Duodenal mucosa (tissue), 2 donors: ENCODE measurements around the gene SRCAP.

ENCODE experiments used
- H3K27ac ChIP-seq: one replicate; pipeline ENCODE4 v1.7.0; 2013; ENCODE audit warnings: low read depth, low read length
- H3K27me3 ChIP-seq, 2 donors: one replicate each; pipeline ENCODE4 v1.7.0; 2013; ENCODE audit warnings: low read length in 2 of 2, control low read depth in 1 of 2; ENCODE audit not compliant: insufficient read depth in 2 of 2, control insufficient read depth in 1 of 2
- H3K36me3 ChIP-seq, 2 donors: one replicate each; pipeline ENCODE4 v1.7.0; 2013; ENCODE audit warnings: low read length in 2 of 2, control low read depth in 1 of 2; ENCODE audit not compliant: insufficient read depth in 2 of 2, control insufficient read depth in 1 of 2
- H3K4me1 ChIP-seq, 2 donors: one replicate each; pipeline ENCODE4 v1.7.0; 2013; ENCODE audit warnings: low read length in 2 of 2, control low read depth in 1 of 2; ENCODE audit not compliant: insufficient read depth in 2 of 2, control insufficient read depth in 1 of 2
- H3K4me3 ChIP-seq, 2 donors: one replicate each; pipeline ENCODE4 v1.7.0; 2013; ENCODE audit warnings: low read length in 2 of 2, low read depth in 1 of 2
- H3K9ac ChIP-seq, 2 donors: one replicate each; pipeline ENCODE4 v1.7.0; 2013; ENCODE audit warnings: low read length in 2 of 2, low read depth in 1 of 2
- H3K9me3 ChIP-seq, 2 donors: one replicate each; pipeline ENCODE4 v1.7.0; 2013; ENCODE audit warnings: low read length in 2 of 2, control low read depth in 1 of 2; ENCODE audit not compliant: control insufficient read depth in 1 of 2

The SRCAP gene

GRCh38 chr16:30698816-30699614 lies at the start of gene SRCAP:
TSS of gene SRCAP (plus strand) at chr16:30699171. CDS start at chr16:30700825, 1,654 bp downstream.
- Histone ChIP-seq H3K36me3 (peaks cover 19 to 33% of the 10 kb centered on the region in 2 donors), H3K27me3 (no peaks in the 10 kb centered on the region), H3K4me3 (peak within 1 kb of the TSS; percentile 90), H3K9ac (peak within 1 kb of the TSS; percentile 94 to 98), H3K9me3 (no peaks in the 10 kb centered on the region), H3K27ac (peak within 1 kb of the TSS; percentile 100), H3K4me1 (peaks cover 11 to 14% of the 10 kb centered on the region in 2 donors)

- H3K27me3 ChIP-seq, result no peaks in the 10 kb centered on the region
- H3K36me3 ChIP-seq, result peaks cover 9 to 26% of the 10 kb centered on the region in 2 donors
- no peaks in the 10 kb centered on the region for H3K9me3 ChIP-seq
- H3K4me3 ChIP-seq, result peak overlapping the region; percentile 69 to 95
- peak overlapping the region; percentile 86 for H3K27ac ChIP-seq
- H3K4me1 ChIP-seq, result peaks cover 12 to 18% of the 10 kb centered on the region in 2 donors
- peak overlapping the region; percentile 71 to 99 for H3K9ac ChIP-seq
These were observed 49.1 kb upstream of the SRCAP start for GRCh38 chr16:30649725-30650368.

- Histone ChIP-seq H3K27ac (peak within 1 kb of the TSS; percentile 86), H3K4me1 (peaks cover 12 to 18% of the 10 kb centered on the region in 2 donors), H3K27me3 (no peaks in the 10 kb centered on the region), H3K9me3 (no peaks in the 10 kb centered on the region), H3K4me3 (peak within 1 kb of the TSS; percentile 95 to 98), H3K9ac (peak within 1 kb of the TSS; percentile 90 to 99), H3K36me3 (peaks cover 16 to 33% of the 10 kb centered on the region in 2 donors)
These were observed 48.4 kb upstream of the SRCAP start, which contains the start of gene PRR14 for GRCh38 chr16:30650369-30651123. TSS of gene PRR14 (plus strand) at chr16:30650960. CDS start at chr16:30651646, 686 bp downstream.

GRCh38 chr16:30651124-30652004 lies 47.6 kb upstream of the SRCAP start:
- H3K36me3 ChIP-seq, result peaks cover 21 to 39% of the 10 kb centered on the region in 2 donors
- no peaks in the 10 kb centered on the region for H3K27me3 ChIP-seq
- peak overlapping the region; percentile 95 to 98 for H3K4me3 ChIP-seq
- H3K9ac ChIP-seq, result peak overlapping the region; percentile 90 to 99
- no peaks in the 10 kb centered on the region for H3K9me3 ChIP-seq
- peak overlapping the region; percentile 85 for H3K27ac ChIP-seq
- H3K4me1 ChIP-seq, result peaks cover 12 to 18% of the 10 kb centered on the region in 2 donors

GRCh38 chr16:30652005-30652296 lies 47.0 kb upstream of the SRCAP start:
- no peak overlapping the region for H3K27ac ChIP-seq
- H3K4me1 ChIP-seq, result peaks cover 16 to 21% of the 10 kb centered on the region in 2 donors
- no peaks in the 10 kb centered on the region for H3K27me3 ChIP-seq
- peak overlapping the region; percentile 74 to 99 for H3K9ac ChIP-seq
- H3K9me3 ChIP-seq, result no peaks in the 10 kb centered on the region
- peak overlapping the region; percentile 95 to 98 for H3K4me3 ChIP-seq
- peaks cover 21 to 45% of the 10 kb centered on the region in 2 donors for H3K36me3 ChIP-seq

GRCh38 chr16:30652718-30653117 lies 46.3 kb upstream of the SRCAP start:
- Histone ChIP-seq H3K27me3 (no peaks in the 10 kb centered on the region), H3K4me1 (peaks cover 23 to 28% of the 10 kb centered on the region in 2 donors), H3K4me3 (no peak overlapping the region), H3K9ac (no peak overlapping the region), H3K9me3 (no peaks in the 10 kb centered on the region), H3K36me3 (peaks cover 21 to 45% of the 10 kb centered on the region in 2 donors), H3K27ac (no peak overlapping the region)

GRCh38 chr16:30654856-30655255 lies 44.1 kb upstream of the SRCAP start:
- H3K4me1 ChIP-seq, result peaks cover 23% of the 10 kb centered on the region in 2 donors
- no peak overlapping the region for H3K27ac ChIP-seq
- H3K4me3 ChIP-seq, result no peak overlapping the region
- no peaks in the 10 kb centered on the region for H3K27me3 ChIP-seq
- H3K9me3 ChIP-seq, result no peaks in the 10 kb centered on the region
- no peak overlapping the region for H3K9ac ChIP-seq
- peaks cover 21 to 45% of the 10 kb centered on the region in 2 donors for H3K36me3 ChIP-seq

- Histone ChIP-seq H3K27me3 (no peaks in the 10 kb centered on the region), H3K27ac (no peak overlapping the region), H3K9ac (no peak overlapping the region), H3K9me3 (no peaks in the 10 kb centered on the region), H3K4me1 (peaks cover 30 to 31% of the 10 kb centered on the region in 2 donors), H3K4me3 (no peak overlapping the region), H3K36me3 (peaks cover 21 to 46% of the 10 kb centered on the region in 2 donors)
These were observed 43.1 kb upstream of the SRCAP start for GRCh38 chr16:30655815-30656347.

GRCh38 chr16:30656388-30656787 lies 42.6 kb upstream of the SRCAP start:
- Histone ChIP-seq H3K27me3 (no peaks in the 10 kb centered on the region), H3K9me3 (no peaks in the 10 kb centered on the region), H3K27ac (no peak overlapping the region), H3K4me3 (no peak overlapping the region), H3K4me1 (peaks cover 36% of the 10 kb centered on the region in 2 donors), H3K9ac (no peak overlapping the region), H3K36me3 (peaks cover 21 to 51% of the 10 kb centered on the region in 2 donors)
